Stimulated activated naive CD8-positive, alpha-beta T cell treated with anti-CD3 and anti-CD28 coated beads, Interleukin-15, amount 100 ng/mL, for 72 hours (primary cell): ENCODE results near the gene CTBP1.
A peak's percentile ranks its signal among the peaks of the same experiment; 100 is the strongest.

Source experiments
- ATAC-seq: fragments of 150-1000 bp; cut with Tn5 transposase; 2 replicates; pipeline ENCODE4 v1.10.0; 2021; ENCODE audit warnings: mild to moderate bottlenecking, moderate library complexity
- DNase-seq, 2 donors: peaks; one replicate each; pipeline ENCODE4 v3.0.0; 2021 to 2022
- H3K27ac Mint-ChIP-seq, 2 donors: one replicate each; pipeline ENCODE4 v1.8.0; 2022; ENCODE audit warnings: mild to moderate bottlenecking in 2 of 2, mixed read lengths in 2 of 2, moderate library complexity in 2 of 2
- H3K27me3 Mint-ChIP-seq: one replicate; pipeline ENCODE4 v1.8.0; 2022; ENCODE audit warnings: mixed read lengths
- H3K4me1 Mint-ChIP-seq: one replicate; pipeline ENCODE4 v1.8.0; 2022; ENCODE audit warnings: mild to moderate bottlenecking, mixed read lengths
- H3K4me3 Mint-ChIP-seq, 2 donors: one replicate each; pipeline ENCODE4 v1.8.0; 2022; ENCODE audit warnings: mild to moderate bottlenecking in 2 of 2, mixed read lengths in 2 of 2, moderate library complexity in 1 of 2
- H3K9me3 Mint-ChIP-seq, 2 donors: one replicate each; pipeline ENCODE4 v1.8.0; 2022; ENCODE audit warnings: mixed read lengths in 2 of 2

CTBP1 gene

DNA sequence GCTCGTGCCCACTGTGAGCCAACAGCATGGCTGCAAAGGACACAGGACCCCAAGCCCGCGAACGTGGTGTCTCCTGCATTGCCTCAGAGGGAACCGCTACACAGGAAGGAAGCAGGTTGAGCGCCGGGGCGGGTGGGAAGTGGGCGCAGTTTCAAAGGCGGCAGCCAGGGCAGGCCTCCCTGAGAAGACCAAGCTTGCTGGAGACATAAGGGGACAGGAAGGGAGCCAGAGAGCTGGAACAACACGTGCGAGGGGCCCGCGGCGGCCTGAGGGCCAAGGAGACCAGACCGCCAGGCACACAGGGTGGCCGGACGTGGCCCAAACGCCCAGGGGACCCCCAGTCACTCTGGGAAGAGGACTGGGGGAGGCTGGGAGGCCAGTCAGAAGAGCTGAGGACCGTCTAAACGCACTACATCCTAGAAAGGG is 32.0 kb downstream of the CTBP1 start:
- Mint-ChIP-seq H3K27me3 (no peaks in the 10 kb centered on the region), H3K4me3 (peak overlapping the region; percentile 75 to 82), H3K4me1 (peaks cover 48% of the 10 kb centered on the region), H3K9me3 (no peaks in the 10 kb centered on the region), H3K27ac (peak overlapping the region; percentile 85 to 90)
- DNase-seq = peak; percentile 64 to 76
- ATAC-seq = peak; percentile 92

DNA sequence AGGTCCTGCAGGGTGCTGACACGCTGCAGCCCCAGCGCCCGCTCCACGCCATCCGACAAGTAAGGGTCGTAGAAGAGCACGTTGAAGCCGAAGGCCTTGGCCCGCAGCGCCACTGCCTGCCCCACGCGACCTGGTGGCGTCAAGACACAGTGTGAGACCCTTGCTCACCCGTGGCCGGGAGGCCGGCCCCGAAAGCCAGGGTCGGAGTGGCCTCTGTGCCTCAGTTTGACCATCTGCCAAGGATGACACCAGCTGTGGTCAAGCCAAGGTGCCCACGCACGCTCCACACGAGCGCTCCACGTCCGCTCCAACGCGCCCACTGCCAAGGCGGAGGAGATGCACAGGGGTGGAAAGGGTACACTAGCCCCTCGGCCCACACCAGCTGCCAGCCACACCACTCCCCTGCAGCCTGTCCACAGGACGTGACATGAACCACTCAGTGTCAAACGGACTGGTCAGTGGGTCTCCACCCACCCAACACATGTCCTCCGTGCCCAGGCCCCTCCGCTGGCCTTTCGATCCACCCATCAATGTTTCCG is 32.8 kb downstream of the CTBP1 start:
- no peak for ATAC-seq
- H3K27me3 Mint-ChIP-seq = no peaks in the 10 kb centered on the region
- no peak for DNase-seq
- H3K4me3 Mint-ChIP-seq = peak overlapping the region; percentile 75 to 82
- peak overlapping the region; percentile 85 to 90 for H3K27ac Mint-ChIP-seq
- H3K4me1 Mint-ChIP-seq = peaks cover 48% of the 10 kb centered on the region
- H3K9me3 Mint-ChIP-seq = no peaks in the 10 kb centered on the region

DNA sequence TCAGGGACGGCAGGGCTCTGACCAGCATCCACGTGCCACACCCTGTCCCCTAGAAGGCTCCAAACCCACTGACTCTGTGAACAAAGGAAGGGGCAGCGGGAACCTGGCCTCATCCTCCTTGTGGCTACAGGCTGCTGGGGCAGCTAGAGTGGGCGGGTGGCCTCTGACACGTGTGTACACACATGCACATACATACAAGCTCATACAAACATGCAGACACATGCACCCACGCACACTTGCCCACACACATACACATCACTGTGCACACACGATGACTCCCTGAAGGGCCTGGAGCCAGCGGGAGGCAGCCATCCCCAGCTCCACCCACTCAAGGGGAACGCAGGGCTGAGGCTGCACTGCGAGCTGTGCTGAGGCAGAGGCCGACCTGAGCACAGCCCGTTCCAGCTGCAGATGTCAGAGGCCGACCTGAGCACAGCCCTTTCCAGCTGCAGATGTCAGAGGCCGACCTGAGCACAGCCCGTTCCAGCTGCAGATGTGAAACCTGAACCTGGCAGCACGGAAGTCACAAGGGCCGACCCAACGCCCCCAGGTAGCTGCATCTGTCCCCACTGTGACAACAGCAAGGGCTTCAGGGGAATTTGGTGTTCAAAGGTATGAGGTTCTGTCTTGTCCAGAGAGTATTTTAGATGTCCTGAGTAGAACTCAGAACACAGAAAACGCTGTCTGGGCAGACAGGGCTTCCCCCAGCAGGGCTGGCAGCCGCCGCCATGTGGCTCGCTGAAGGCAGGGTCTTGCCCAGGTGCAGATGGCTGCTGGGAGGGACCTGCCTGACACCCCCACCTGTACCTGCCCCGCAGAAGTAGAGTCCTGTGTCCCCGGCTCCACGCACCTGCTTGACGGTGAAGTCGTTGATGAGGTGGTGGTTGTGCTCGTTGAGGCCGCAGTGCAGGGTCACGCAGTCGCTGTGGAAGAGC is 33.5 kb downstream of the CTBP1 start:
- Mint-ChIP-seq H3K27ac (peak overlapping the region in 1 of 2 donors; percentile 34), H3K4me3 (peak overlapping the region; percentile 3 to 39), H3K9me3 (no peaks in the 10 kb centered on the region), H3K27me3 (no peaks in the 10 kb centered on the region), H3K4me1 (peaks cover 48% of the 10 kb centered on the region)
- DNase-seq = no peak
- no peak for ATAC-seq

DNA sequence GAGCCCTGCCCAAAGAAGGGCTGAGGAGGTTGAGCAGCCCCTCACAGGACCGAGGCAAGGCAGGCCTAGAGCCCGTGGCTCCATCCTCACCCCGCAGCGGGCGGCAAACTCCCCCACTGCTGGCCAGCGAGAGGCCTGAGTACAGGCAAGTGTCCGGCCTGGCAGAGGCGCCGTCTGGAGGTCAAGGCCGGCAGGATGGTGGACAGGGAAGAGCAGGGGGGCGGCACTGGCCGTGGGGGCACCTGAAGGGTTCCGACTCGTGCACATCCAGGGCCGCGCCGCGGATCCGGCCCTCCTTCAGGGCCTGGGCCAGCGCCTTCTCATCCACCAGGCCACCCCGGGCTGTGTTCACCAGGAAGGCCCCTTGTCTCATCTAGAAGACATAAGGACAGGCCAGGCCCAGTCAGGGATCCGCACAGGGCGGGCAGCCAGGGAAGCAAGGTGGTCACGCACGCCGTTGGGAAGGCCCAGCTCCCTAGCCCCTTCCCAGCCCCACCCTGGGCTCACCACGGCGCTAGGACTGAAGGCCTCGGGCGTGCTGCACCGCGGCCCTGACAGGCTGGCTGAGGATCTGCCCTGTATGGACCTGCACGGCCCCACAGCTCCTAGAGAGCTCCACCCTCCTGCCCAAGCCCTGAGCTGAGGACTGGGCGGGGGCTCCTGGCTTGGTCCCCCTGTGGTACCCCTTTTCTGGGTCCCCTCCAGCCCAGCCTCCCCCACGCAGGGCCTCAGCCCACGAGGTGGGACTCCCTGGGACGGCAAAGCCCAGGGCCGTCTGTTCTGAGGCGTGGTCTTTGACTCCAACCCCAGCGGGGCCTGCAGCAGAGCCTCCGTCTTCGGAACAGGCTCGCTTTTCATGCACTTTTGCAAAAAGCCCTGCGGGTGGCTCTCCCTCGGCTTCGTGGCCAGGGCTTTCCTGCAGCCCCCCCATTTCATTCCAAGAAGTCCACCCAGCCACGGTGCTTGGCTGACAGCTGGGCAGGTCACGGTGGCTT is 34.5 kb downstream of the CTBP1 start:
- ATAC-seq (peak; percentile 4), DNase-seq (no peak)
- Mint-ChIP-seq H3K27me3 (no peaks in the 10 kb centered on the region), H3K4me3 (no peak overlapping the region), H3K27ac (no peak overlapping the region), H3K4me1 (peaks cover 44% of the 10 kb centered on the region), H3K9me3 (no peaks in the 10 kb centered on the region)

DNA sequence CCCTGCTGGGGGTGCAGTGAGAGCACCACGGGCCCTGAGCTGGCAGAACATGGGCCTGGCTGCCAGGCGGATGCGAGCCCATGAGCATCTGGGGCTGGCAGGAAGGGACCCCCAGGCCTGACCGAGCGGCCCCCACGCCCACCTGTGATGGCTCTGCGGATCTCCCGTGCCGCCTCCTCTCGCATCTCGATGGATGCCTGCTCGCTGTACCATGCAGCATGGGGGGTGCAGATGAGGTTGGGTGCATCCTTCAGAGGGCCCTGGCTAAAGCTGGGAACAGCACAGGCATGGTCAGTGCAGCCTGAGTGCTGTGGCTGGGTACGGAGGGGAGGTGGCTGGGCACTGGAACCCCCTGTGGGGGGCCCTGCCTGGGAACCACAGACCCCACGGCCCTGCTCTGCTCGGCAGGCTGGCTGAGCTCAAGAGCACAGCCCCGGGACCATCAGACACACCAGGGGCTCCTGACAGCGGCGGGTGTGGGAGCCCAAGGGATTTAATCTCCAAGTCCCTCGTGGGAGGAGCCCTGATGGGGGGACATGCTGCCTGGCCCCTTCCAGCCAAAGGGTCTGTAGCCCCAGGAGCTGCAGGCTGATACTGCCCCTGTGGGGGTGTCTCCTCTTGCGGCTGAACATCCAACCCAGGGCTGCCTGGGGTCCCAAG is 35.5 kb downstream of the CTBP1 start:
- no peaks in the 10 kb centered on the region for H3K27me3 Mint-ChIP-seq
- no peak for ATAC-seq
- no peaks in the 10 kb centered on the region for H3K9me3 Mint-ChIP-seq
- H3K27ac Mint-ChIP-seq = peak overlapping the region in 1 of 2 donors; percentile 12
- H3K4me3 Mint-ChIP-seq = no peak overlapping the region
- H3K4me1 Mint-ChIP-seq = peaks cover 44% of the 10 kb centered on the region
- DNase-seq = no peak

DNA sequence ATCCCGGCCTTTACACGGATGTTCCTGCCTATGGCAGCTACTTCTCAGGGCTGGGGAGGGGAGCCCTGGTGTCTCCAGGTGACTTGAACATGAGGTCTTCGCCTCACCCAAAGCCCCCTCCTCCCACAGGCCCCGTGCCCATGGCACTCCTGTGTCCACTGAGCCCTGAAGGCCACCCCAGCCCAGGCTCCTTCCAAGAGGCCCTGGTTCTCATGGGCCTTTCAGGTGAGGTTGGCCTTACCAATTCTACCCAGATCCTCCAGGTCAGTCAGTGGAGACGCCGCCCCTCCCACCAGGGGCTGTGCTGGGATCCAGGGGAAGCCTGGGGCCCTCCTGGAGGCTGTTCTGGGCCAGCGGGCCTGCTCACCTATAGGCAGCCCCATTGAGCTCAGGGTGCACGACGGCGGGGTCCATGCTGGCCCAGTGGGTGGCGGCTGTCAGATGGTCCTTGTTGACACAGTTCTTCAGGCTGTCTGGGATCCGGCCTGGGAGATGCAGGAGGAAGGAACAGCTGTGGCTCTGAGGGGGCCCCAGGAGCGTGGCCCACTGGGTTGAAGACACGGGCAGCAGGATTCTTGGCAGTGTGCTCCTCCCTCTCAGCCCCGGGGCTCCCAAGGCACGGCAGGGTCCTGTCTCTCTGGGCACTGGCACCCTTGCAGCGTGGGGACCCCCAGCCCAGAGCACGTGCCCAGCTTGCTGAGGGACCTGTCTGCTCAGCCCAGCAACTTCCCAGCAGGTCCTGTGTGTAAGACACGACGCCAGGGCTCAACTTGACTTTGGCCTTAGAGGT is 36.2 kb downstream of the CTBP1 start:
- H3K27ac Mint-ChIP-seq = peak overlapping the region in 1 of 2 donors; percentile 33
- H3K27me3 Mint-ChIP-seq = no peaks in the 10 kb centered on the region
- DNase-seq (no peak), ATAC-seq (no peak)
- peaks cover 39% of the 10 kb centered on the region for H3K4me1 Mint-ChIP-seq
- no peak overlapping the region for H3K4me3 Mint-ChIP-seq
- no peaks in the 10 kb centered on the region for H3K9me3 Mint-ChIP-seq

DNA sequence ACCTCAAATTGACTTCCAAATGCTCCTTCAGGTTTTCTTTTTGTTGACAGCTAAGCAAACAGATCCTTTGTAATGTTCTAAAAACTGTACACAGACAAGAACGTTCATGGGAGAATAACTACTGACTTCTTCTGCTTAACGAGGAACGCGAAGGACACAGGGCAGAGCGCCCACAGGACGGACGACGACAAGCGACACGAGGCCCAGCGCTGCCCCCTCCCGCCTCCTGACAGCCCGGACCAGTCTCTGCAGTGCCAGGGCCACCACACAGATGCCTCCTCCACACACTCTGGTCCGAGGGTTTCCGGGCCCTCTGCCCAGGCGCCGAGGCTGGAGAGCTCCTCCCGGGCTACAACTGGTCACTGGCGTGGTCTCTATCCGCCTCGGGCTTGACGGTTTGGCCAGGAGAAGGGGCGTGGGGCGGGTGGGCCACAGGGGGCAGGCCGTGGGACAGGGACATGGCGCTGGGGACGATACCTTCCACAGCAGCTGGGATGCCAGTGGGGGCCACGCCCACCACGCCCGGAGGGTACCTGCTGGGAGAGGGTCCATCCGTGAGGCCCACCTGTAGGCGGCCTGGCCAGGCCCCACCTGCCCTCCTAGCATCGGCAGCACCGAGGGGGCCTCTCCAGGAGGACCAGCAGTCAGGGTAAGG is 36.9 kb downstream of the CTBP1 start:
- Mint-ChIP-seq H3K4me1 (peaks cover 32% of the 10 kb centered on the region), H3K4me3 (no peak overlapping the region), H3K27me3 (no peaks in the 10 kb centered on the region), H3K9me3 (no peaks in the 10 kb centered on the region), H3K27ac (no peak overlapping the region)
- DNase-seq = no peak
- ATAC-seq = no peak

DNA sequence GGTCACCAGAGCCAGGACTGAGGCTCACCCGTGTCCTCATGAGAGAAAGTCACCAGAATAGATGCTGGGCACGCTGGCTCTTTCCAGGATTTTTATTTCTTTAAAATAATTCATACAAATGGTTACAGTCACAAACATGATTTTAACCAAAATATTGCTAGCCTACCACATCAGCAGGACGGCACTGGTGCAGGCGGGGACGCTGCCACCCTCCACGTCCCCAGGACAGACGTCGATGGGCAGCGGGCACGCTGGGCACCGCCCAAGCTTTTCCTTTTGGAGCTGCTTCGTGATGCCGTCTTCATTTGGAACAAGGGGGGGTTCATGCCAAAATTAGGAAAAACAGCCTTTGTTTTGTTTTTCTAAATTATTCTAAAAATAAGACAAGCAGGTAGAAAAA is 37.6 kb downstream of the CTBP1 start:
- no peaks in the 10 kb centered on the region for H3K9me3 Mint-ChIP-seq
- H3K27ac Mint-ChIP-seq = peak overlapping the region in 1 of 2 donors; percentile 91
- DNase-seq (no peak), ATAC-seq (no peak)
- H3K27me3 Mint-ChIP-seq = no peaks in the 10 kb centered on the region
- H3K4me3 Mint-ChIP-seq = no peak overlapping the region
- peaks cover 26% of the 10 kb centered on the region for H3K4me1 Mint-ChIP-seq

DNA sequence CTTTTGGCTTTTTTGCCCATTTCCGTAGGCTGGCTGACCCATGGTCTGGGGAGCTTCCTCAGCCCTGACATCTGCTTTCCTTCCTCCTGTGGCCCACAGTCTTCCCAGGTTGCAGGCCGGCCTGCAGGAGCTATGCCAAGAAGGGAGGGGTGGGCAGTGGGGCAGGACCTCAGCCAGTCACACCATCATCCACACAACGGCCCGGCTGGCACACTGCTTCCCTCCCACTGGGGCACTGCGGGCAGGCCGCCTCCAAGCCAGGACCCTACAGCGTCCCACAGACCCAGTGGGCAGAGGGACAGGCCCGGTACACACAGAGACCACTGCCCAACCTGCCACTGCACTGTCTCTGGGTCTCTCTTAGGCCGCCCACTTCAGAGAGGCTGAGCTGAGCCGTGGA is 38.0 kb downstream of the CTBP1 start:
- H3K27ac Mint-ChIP-seq = no peak overlapping the region
- H3K4me3 Mint-ChIP-seq = no peak overlapping the region
- H3K9me3 Mint-ChIP-seq = no peaks in the 10 kb centered on the region
- peaks cover 22% of the 10 kb centered on the region for H3K4me1 Mint-ChIP-seq
- H3K27me3 Mint-ChIP-seq = no peaks in the 10 kb centered on the region
- ATAC-seq = no peak
- DNase-seq = no peak

DNA sequence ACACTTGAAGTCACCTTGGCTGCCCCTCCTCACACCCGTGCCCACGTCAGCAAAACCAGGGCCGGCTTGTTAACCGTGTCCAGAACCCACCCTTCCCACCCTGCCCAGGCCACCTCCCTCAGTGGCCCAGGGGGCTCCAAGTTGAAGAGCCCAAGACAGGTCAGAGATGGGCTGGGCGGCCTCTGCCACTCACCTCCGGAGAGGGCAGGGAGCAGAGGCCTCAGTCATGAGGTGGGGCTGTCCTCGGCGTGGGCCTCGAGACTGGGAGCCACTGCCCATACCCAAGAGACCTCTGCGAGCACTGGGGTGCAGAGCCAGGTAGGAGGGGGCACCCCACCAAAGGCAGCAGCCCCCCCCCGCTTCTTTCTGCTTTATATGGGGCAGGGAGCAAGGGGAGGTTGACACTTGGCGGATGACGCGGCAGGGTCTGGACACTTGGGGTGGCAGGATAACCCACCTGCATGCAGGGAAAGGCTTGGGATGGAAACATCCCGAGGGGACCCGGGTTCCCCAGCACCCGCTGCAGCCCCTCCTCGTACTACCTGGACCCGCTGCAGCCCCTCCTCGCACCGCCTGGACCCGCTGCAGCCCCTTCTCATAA is 38.6 kb downstream of the CTBP1 start:
- no peak for ATAC-seq
- H3K27ac Mint-ChIP-seq = no peak overlapping the region
- H3K4me1 Mint-ChIP-seq = peaks cover 15% of the 10 kb centered on the region
- no peak for DNase-seq
- H3K4me3 Mint-ChIP-seq = no peak overlapping the region
- no peaks in the 10 kb centered on the region for H3K9me3 Mint-ChIP-seq
- no peaks in the 10 kb centered on the region for H3K27me3 Mint-ChIP-seq

DNA sequence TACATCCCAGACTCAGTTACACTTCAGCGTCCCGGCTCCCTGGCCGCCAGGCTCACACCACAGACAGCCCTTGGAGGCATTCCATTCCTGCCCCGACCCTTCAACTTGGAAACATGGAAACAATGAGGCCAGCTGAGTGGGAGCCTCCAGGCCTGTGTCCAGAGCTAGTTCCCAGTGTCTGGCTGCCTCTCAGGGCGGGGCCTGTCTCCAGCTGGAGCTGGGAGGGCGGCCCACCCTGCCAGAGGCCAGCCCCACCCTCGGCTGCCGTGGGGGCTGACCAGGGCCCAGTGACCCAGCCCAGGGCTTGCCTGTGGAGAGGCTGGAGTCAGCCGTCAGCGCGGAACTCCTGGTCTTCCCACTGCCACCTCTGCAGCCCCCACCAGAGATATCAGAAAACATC is 39.1 kb downstream of the CTBP1 start:
- Mint-ChIP-seq H3K4me3 (no peak overlapping the region), H3K27ac (peak overlapping the region in 1 of 2 donors; percentile 83), H3K9me3 (no peaks in the 10 kb centered on the region), H3K27me3 (no peaks in the 10 kb centered on the region), H3K4me1 (peaks cover 15% of the 10 kb centered on the region)
- DNase-seq (no peak), ATAC-seq (no peak)

DNA sequence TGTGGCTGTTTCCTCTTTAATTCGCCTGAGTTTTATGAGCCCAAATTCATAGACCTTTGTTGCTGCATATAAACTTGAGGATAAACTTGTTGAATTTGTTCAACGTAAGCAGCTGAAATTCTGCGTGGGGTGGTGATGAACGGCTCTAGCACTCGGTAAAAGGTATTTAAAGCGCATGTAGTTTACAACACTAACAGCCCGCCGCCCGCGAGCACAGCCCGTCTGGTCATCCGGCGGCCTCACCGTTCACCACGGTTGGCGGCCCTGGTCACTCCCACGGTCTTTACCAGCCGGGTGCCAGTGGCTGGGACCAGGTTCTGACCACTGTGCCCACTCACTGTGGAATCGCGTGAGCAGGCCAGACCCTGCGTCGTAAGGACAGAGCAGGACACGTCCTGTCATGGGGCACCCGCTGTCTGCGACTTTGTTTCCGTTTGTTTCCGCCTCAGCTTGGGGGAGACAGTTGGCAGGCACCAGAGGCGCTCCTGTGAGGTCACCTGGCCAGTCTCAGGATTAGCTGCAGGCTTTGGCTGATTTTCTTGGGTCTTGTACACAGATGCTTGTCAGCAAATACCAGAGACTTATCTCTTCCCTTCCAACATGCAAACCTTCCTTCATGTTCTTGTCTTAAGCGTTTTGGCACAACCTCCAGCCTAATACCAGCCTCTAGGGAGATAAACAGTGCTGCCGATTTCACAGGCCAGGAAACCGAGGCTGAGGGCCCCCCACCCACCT is 39.8 kb downstream of the CTBP1 start:
- DNase-seq = no peak
- H3K4me1 Mint-ChIP-seq = peaks cover 22% of the 10 kb centered on the region
- H3K27ac Mint-ChIP-seq = peak overlapping the region in 1 of 2 donors; percentile 83
- H3K27me3 Mint-ChIP-seq = no peaks in the 10 kb centered on the region
- H3K9me3 Mint-ChIP-seq = no peaks in the 10 kb centered on the region
- no peak for ATAC-seq
- peak overlapping the region in 1 of 2 donors; percentile 38 for H3K4me3 Mint-ChIP-seq

DNA sequence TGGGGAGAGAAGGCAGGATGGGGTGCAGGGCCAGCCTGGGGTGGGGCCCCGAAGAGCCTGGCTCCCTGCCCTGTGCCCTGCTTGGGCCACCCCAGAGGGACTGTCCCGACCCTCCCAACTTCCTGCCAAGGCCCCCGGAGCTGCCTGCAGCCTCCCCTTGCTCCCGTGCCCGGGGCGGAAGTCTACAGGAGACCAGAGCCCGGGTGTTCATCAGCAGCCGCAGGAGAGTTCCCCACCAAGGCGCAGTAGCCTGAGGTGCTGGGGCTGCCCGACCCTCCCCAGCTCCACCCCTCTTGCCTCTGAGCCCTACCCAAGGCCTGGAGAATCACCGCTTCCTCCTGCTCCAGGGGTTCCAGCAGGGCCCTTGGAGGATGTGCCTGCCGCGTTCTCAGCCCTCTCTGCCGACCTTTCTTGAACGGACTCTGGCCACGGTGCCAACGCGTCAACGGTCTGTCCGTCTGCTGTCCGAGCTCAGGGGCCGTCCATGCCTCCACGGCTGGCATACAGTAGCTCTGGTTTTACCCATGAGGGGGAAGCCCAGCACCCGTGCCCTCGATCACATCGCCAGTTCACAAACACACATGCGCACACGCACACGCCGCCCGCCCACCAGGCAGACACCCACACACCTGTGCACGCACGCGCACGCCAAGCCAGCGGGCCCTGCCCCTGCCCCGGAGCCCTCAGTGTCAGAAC is 40.5 kb downstream of the CTBP1 start:
- Mint-ChIP-seq H3K27me3 (no peaks in the 10 kb centered on the region), H3K4me3 (peak overlapping the region in 1 of 2 donors; percentile 38), H3K9me3 (no peaks in the 10 kb centered on the region), H3K4me1 (peaks cover 29% of the 10 kb centered on the region), H3K27ac (no peak overlapping the region)
- ATAC-seq = peak; percentile 41
- DNase-seq = no peak
